T-helper 17 cell (primary cell): ENCODE data around the gene MPDU1. TPM values are rescaled to one million over a fixed set of nuclear protein-coding genes. Genes with fewer than 3 reads are reported as not detected.
A peak's percentile ranks its signal among the peaks of the same experiment; 100 is the strongest.

Source experiments
- ATAC-seq: fragments of 150-1000 bp; cut with Tn5 transposase; 2 replicates; pipeline ENCODE4 v1.10.0; 2021; ENCODE audit warnings: mild to moderate bottlenecking, moderate library complexity
- DNase-seq, 3 donors: peaks; one replicate each; pipeline versions ENCODE4 v3.0.0 to v3.0.0-alpha.2; 2020 to 2021
- H3K9me3 ChIP-seq: one replicate; pipeline ENCODE4 v1.7.0; 2013; ENCODE audit warnings: low read length, mild to moderate bottlenecking; ENCODE audit not compliant: control insufficient read depth, poor library complexity, severe bottlenecking
- H3K27ac Mint-ChIP-seq: one replicate; pipeline ENCODE4 v1.8.0; 2022; ENCODE audit warnings: mild to moderate bottlenecking, moderate library complexity, mixed read lengths
- H3K27me3 Mint-ChIP-seq: one replicate; pipeline ENCODE4 v1.8.0; 2022; ENCODE audit warnings: mixed read lengths
- H3K36me3 Mint-ChIP-seq: one replicate; pipeline ENCODE4 v1.8.0; 2022; ENCODE audit warnings: low read depth, mixed read lengths
- H3K4me1 Mint-ChIP-seq: one replicate; pipeline ENCODE4 v1.8.0; 2022; ENCODE audit warnings: mild to moderate bottlenecking, mixed read lengths
- H3K4me3 Mint-ChIP-seq: one replicate; pipeline ENCODE4 v1.8.0; 2022; ENCODE audit warnings: mild to moderate bottlenecking, moderate library complexity, mixed read lengths
- total RNA-seq, 4 donors: library from RNA in 2 of 4; stranded (reverse) in 2 of 4; gene quantifications; one replicate each; pipeline ENCODE4 v1.2.3 and lab custom pipeline; 2022 to 2026

The MPDU1 gene
- total RNA-seq (10 to 100 TPM; 28.9 to 32.7 TPM), total RNA-seq (lab: John Stamatoyannopoulos, UW) (23.3 to 41.7 reads per million in 2 donors)

DNA sequence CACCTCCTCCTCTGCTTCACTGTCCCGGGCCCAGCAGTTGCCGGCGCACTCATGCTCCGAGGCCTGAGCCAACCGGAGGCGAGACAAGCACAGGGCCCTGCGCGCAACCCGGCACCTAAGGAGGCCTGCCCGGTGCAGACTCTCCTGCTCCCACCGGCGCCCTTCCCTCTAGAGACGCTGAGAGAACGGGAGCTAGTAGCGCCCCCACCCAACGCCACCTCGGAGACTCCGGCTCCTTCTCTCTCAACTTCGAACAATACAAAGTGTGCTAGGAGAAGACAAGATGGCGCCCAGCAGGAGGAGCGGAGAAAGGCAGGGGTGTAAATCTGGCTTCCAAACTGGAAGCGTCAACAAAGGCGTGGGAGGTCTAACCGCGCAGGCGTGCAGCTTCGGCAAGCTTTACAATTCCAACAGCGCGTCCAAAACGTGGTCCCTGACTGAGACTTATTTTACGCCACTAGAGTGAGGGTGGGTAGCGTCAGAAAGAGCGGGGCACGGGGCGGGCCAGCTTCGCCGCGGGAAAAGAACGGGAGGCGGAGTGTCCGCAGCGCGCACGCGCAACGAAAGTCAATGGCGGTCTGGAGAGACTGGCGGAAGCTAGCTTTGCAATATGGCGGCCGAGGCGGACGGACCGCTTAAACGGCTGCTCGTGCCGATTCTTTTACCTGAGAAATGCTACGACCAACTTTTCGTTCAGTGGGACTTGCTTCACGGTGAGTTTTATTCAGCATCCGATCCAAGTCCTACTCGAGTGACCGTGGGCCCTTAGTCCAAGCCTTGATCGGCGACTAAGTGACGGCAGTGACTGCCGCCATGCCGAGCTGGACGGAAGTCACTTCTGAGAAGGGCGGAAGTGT lies at the start of gene MPDU1:
Gene MPDU1 (plus strand): TSS at position 600 of the 857 bp plus-strand sequence. CDS start 11 bp downstream, at position 611.
- DNase-seq, result peak; percentile 87 to 90 (median 88)
- no peaks in the 10 kb centered on the region for H3K27me3 Mint-ChIP-seq
- peak within 1 kb of the TSS; percentile 96 for H3K27ac Mint-ChIP-seq
- H3K4me1 Mint-ChIP-seq, result peaks cover 43% of the 10 kb centered on the region
- peaks cover 2% of the 10 kb centered on the region for H3K36me3 Mint-ChIP-seq
- no peaks in the 10 kb centered on the region for H3K9me3 ChIP-seq
- H3K4me3 Mint-ChIP-seq, result peak within 1 kb of the TSS; percentile 95
- peak; percentile 84 for ATAC-seq

GRCh38 chr17:7538050-7538449 lies 45.6 kb upstream of the MPDU1 start:
- Mint-ChIP-seq H3K4me3 (no peak overlapping the region), H3K27me3 (no peaks in the 10 kb centered on the region), H3K4me1 (peaks cover 2% of the 10 kb centered on the region), H3K27ac (no peak overlapping the region), H3K36me3 (no peaks in the 10 kb centered on the region)
- ATAC-seq (no peak), DNase-seq (no peak)
- no peaks in the 10 kb centered on the region for H3K9me3 ChIP-seq

GRCh38 chr17:7538891-7539545 lies 44.6 kb upstream of the MPDU1 start:
- no peaks in the 10 kb centered on the region for H3K9me3 ChIP-seq
- Mint-ChIP-seq H3K4me1 (peaks cover 7% of the 10 kb centered on the region), H3K27me3 (no peaks in the 10 kb centered on the region), H3K36me3 (no peaks in the 10 kb centered on the region), H3K27ac (no peak overlapping the region), H3K4me3 (no peak overlapping the region)
- DNase-seq (no peak), ATAC-seq (no peak)

GRCh38 chr17:7541074-7541621 lies 42.5 kb upstream of the MPDU1 start:
- Mint-ChIP-seq H3K4me3 (no peak overlapping the region), H3K4me1 (peaks cover 7% of the 10 kb centered on the region), H3K27me3 (no peaks in the 10 kb centered on the region), H3K36me3 (no peaks in the 10 kb centered on the region), H3K27ac (no peak overlapping the region)
- ATAC-seq (no peak), DNase-seq (no peak)
- H3K9me3 ChIP-seq, result no peaks in the 10 kb centered on the region

- H3K4me3 Mint-ChIP-seq, result no peak overlapping the region
- peaks cover 2% of the 10 kb centered on the region for H3K36me3 Mint-ChIP-seq
- ATAC-seq, result no peak
- no peaks in the 10 kb centered on the region for H3K9me3 ChIP-seq
- no peak for DNase-seq
- no peaks in the 10 kb centered on the region for H3K27me3 Mint-ChIP-seq
- no peak overlapping the region for H3K27ac Mint-ChIP-seq
- H3K4me1 Mint-ChIP-seq, result peaks cover 24% of the 10 kb centered on the region
These were observed 38.7 kb upstream of the MPDU1 start for GRCh38 chr17:7544911-7545310.

GRCh38 chr17:7548585-7549400 lies 34.9 kb upstream of the MPDU1 start, which contains the start of gene TNFSF12:
TSS of gene TNFSF12 (plus strand) at chr17:7549058. CDS start at chr17:7549154, 96 bp downstream.
- Mint-ChIP-seq H3K36me3 (peaks cover 7% of the 10 kb centered on the region), H3K27ac (peak within 1 kb of the TSS; percentile 94), H3K4me1 (peaks cover 51% of the 10 kb centered on the region), H3K4me3 (peak within 1 kb of the TSS; percentile 98), H3K27me3 (no peaks in the 10 kb centered on the region)
- no peaks in the 10 kb centered on the region for H3K9me3 ChIP-seq
- ATAC-seq, result peak; percentile 51
- DNase-seq, result peak in 2 of 3 donors; percentile 45 to 50

DNA sequence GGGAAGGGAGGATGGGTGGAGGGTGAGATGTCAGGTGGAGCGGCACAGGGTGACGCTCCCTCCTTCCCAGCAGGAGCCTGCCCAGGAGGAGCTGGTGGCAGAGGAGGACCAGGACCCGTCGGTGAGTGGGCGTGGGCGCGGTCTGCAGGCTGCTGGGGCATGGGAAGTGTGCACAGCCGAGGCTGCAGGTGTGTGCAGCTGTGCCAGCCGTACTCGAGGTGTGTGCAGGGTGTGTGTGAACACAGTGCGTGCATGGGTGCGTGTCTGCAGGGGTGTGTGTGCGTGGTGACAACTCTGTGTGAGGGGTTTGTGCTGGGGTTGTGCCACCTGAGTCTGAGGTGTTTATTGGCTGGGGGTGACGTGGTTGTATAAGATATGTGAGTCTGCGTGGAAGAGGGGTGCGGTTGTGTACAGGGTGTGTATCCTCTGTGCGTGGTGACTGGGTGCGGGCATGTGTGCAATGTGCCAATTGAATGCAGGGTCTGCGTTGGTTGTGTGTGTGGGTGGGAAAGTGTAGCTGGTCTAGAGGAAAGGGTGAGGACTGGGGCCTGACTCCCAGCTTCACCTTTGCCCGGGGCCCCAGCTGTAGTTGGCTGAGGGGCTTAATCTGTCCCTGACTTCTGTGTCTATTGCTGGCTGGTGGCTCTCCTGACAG lies 34.1 kb upstream of the MPDU1 start:
- H3K27me3 Mint-ChIP-seq, result no peaks in the 10 kb centered on the region
- H3K27ac Mint-ChIP-seq, result peak overlapping the region; percentile 94
- peaks cover 55% of the 10 kb centered on the region for H3K4me1 Mint-ChIP-seq
- no peaks in the 10 kb centered on the region for H3K9me3 ChIP-seq
- ATAC-seq (peak; percentile 62), DNase-seq (peak in 2 of 3 donors; percentile 22 to 23)
- peak overlapping the region; percentile 98 for H3K4me3 Mint-ChIP-seq
- peaks cover 7% of the 10 kb centered on the region for H3K36me3 Mint-ChIP-seq

DNA sequence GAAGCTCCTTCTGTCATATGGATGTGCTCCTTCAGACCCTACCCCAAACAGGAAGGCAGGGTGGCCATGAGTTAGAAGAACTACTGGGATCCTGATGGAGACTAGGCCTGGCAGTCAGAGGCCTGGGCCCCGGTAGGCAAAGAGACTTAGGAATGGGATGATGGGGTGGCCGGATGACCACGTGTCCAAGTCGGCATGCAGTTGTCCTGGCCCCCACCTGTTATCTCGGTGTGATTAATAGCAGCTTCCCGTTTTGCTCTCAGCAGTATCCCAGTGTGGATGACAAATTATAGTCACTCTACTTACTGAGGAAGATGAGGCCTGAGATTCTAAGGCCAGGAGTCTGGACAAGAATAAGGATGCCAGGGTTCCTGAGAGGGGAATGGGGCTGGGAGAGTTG lies 33.3 kb upstream of the MPDU1 start:
- Mint-ChIP-seq H3K27ac (peak overlapping the region; percentile 94), H3K27me3 (no peaks in the 10 kb centered on the region), H3K4me3 (no peak overlapping the region), H3K36me3 (peaks cover 7% of the 10 kb centered on the region), H3K4me1 (peaks cover 60% of the 10 kb centered on the region)
- H3K9me3 ChIP-seq, result no peaks in the 10 kb centered on the region
- ATAC-seq (no peak), DNase-seq (no peak)

DNA sequence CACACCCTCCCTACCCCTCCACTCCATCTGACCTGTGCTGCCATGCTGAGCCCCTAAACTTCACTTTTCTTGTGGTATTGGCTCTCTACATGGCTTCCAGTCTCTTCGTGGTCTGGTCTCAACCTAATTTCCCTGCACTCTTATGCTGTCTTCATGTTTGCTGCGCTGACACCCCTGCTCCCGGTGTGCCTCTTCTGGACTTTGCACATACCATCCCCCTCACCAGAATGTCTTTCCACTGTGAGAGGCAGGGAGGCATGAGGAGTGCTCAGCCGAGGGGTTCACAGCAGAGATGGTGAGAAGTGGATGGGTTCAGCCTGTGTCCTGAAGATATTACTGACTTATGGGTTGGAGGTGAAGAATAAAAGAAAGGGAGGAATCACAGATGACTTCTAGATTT lies 32.3 kb upstream of the MPDU1 start:
- Mint-ChIP-seq H3K4me3 (peak overlapping the region; percentile 83), H3K4me1 (peaks cover 64% of the 10 kb centered on the region), H3K27ac (peak overlapping the region; percentile 94), H3K27me3 (no peaks in the 10 kb centered on the region), H3K36me3 (peaks cover 7% of the 10 kb centered on the region)
- no peak for DNase-seq
- ATAC-seq, result no peak
- no peaks in the 10 kb centered on the region for H3K9me3 ChIP-seq

DNA sequence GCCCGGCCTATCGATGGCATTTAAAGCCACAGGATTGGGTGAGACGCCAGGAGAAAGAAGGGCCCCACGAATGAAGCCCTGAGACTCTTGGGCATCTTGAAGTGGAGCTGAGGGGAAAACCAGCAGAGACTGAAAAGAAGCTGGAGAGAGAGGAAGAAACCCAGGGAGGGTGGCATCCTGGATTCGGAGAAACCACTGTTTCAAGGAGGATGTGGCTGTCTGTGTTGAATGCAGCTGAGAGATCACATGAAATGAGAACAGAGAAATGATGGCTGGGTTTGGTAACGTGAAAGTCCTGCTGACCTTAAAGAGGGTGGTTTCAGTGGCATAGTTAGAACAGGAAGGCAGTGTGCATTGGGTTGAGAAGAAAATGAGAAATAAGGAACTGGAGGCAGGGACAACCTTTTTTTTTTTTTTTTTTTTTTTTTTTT lies 31.0 kb upstream of the MPDU1 start:
- H3K36me3 Mint-ChIP-seq, result peaks cover 7% of the 10 kb centered on the region
- H3K27ac Mint-ChIP-seq, result peak overlapping the region; percentile 94
- H3K4me1 Mint-ChIP-seq, result peaks cover 64% of the 10 kb centered on the region
- ATAC-seq, result peak; percentile 73
- peak in 1 of 3 donors; percentile 27 for DNase-seq
- H3K27me3 Mint-ChIP-seq, result no peaks in the 10 kb centered on the region
- peak overlapping the region; percentile 93 for H3K4me3 Mint-ChIP-seq
- H3K9me3 ChIP-seq, result no peaks in the 10 kb centered on the region

DNA sequence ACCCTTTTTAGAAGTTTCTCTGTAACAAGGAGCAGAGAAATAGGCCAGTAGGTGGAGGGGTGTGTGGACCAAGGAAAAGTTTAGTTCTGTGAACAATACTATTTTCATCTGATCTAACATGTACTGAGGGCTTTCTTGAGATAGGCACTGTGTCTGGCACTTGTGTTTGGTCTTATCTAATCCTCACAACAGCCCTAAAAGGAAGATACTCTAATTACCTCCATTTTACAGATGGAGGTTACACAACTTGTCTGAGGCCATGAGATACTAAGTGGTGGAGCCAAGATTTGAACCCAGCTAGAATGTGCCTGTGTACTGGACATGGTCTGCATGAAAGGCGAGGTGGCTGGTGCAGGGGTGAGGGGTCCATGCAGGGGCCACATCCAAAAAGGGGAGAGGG lies 30.3 kb upstream of the MPDU1 start:
- no peaks in the 10 kb centered on the region for H3K9me3 ChIP-seq
- DNase-seq, result no peak
- no peak for ATAC-seq
- Mint-ChIP-seq H3K27me3 (no peaks in the 10 kb centered on the region), H3K36me3 (peaks cover 7% of the 10 kb centered on the region), H3K4me3 (peak overlapping the region; percentile 93), H3K4me1 (peaks cover 60% of the 10 kb centered on the region), H3K27ac (peak overlapping the region; percentile 94)

- Mint-ChIP-seq H3K36me3 (peaks cover 5% of the 10 kb centered on the region), H3K27me3 (no peaks in the 10 kb centered on the region), H3K27ac (peak overlapping the region; percentile 94), H3K4me3 (peak overlapping the region; percentile 12), H3K4me1 (peaks cover 54% of the 10 kb centered on the region)
- ATAC-seq, result no peak
- no peaks in the 10 kb centered on the region for H3K9me3 ChIP-seq
- DNase-seq, result no peak
These were observed 28.2 kb upstream of the MPDU1 start for GRCh38 chr17:7555320-7555948.
